Fibroblast of mammary gland (primary cell): Measurements from ENCODE around the gene NAV3.

Experiments used
- DNase-seq: peaks from one replicate; pipeline ENCODE4 v3.0.0-alpha.2; 2010; ENCODE audit warnings: low read depth
- H3K4me3 ChIP-seq: 2 replicates; pipeline ENCODE4 v1.5.1; 2011; ENCODE audit warnings: low read depth, mild to moderate bottlenecking, low read length, moderate library complexity; ENCODE audit not compliant: control insufficient read depth
- CTCF ChIP-seq: conservative IDR thresholded peaks from 2 replicates; pipeline ENCODE4 v1.5.1; 2011; ENCODE audit warnings: low read depth, low read length, inconsistent platforms; ENCODE audit not compliant: control insufficient read depth, insufficient read depth

The NAV3 gene

GRCh38 chr12:78085542-78086182, 255.0 kb downstream of the NAV3 start:
- DNase-seq: peak; percentile 86
- H3K4me3 ChIP-seq: no peak overlapping the region
- TF ChIP-seq CTCF: no peak

GRCh38 chr12:78086553-78087362, 256.1 kb downstream of the NAV3 start:
- no peak overlapping the region for H3K4me3 ChIP-seq
- peak; percentile 29 for TF ChIP-seq CTCF
- no peak for DNase-seq

GRCh38 chr12:78087363-78087675, 256.6 kb downstream of the NAV3 start:
- TF ChIP-seq CTCF: no peak
- DNase-seq: no peak
- no peak overlapping the region for H3K4me3 ChIP-seq

- no peak for TF ChIP-seq CTCF
- no peak overlapping the region for H3K4me3 ChIP-seq
- DNase-seq: peak; percentile 40
These were observed 257.7 kb downstream of the NAV3 start for GRCh38 chr12:78088391-78088832.

DNA sequence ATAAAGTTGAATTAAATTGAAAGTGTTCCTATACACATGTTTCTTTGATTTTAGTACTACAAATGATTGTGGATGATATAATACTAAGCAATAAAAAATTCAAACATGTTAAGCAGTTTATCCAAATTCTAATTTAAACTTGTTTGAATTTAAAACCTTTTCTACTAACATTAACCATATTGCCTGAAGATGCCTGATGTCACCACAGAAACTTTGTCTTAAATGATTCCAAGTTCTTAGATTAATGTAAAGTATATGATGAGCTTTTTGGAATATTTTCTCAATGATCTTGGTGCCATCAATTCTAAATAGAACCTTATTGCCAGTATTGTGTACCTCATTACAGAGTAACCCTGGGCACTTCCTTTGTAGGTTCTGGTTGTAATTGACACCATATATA, 259.6 kb downstream of the NAV3 start:
- no peak for TF ChIP-seq CTCF
- no peak overlapping the region for H3K4me3 ChIP-seq
- no peak for DNase-seq

GRCh38 chr12:78095623-78096022, 264.9 kb downstream of the NAV3 start:
- TF ChIP-seq CTCF: no peak
- H3K4me3 ChIP-seq: no peak overlapping the region
- no peak for DNase-seq
